PC-9 (cell line): ENCODE measurements around the gene DLEC1.

ENCODE experiments used
- EZH2 ChIP-seq: fragments of 200-600 bp; sonication (generic); IDR thresholded peaks from 2 replicates; pipeline ENCODE4 v1.8.0; 2017; ENCODE audit warnings: antibody characterized with exemption, low read depth
- TF ChIP-seq, protein P1 (sequence below): fragments of 200-600 bp; sonication (generic); conservative IDR thresholded peaks from 2 replicates; pipeline ENCODE4 v1.6.1; 2017; ENCODE audit warnings: mixed run types, antibody characterized with exemption, mild to moderate bottlenecking, moderate library complexity

DNA sequence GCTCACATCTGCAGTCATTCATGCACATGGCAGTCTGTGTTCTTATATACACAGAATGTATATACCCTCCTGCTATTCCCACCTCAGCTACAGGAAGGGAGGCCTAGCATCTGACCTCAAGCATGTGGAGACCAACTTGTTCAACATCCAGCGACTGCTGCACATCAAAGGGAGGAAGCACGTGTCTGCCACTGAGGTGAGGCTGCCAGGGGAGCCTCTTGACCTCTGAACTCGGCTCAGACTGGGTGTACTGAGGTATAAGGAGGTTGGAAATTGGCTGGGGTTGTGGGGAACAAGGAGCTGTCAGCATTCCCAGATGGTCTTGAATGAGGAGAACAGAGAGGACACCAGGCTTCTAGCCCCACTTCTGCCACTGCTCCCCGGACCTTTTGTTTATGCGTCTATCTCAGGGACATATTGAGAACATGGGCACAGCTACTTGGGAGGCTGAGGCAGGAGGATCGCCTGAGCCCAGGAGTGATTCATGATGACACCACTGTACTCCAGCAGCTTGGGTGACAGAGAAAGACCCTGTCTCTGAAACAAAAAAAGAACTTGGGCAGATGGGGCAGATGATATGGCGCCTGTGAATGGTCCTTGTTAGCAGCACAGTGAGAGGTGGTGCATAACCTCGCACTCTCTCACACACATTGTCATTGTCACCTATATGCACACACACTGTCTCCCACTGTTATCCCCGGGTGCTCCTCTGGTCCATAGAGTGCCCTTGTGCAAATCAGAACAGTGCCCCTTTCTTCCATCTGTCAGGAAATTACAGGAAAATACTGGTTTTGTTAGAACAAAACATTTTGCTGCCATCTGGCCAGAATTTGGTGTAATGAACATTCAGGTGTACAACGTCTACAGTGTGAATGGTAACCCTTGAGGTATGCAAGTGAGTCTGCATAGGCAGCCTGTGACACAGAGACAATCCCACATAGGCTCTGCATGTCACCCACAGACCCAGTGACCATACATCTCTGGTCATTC, 43.1 kb upstream of the DLEC1 start:
- TF ChIP-seq, protein P1, sequence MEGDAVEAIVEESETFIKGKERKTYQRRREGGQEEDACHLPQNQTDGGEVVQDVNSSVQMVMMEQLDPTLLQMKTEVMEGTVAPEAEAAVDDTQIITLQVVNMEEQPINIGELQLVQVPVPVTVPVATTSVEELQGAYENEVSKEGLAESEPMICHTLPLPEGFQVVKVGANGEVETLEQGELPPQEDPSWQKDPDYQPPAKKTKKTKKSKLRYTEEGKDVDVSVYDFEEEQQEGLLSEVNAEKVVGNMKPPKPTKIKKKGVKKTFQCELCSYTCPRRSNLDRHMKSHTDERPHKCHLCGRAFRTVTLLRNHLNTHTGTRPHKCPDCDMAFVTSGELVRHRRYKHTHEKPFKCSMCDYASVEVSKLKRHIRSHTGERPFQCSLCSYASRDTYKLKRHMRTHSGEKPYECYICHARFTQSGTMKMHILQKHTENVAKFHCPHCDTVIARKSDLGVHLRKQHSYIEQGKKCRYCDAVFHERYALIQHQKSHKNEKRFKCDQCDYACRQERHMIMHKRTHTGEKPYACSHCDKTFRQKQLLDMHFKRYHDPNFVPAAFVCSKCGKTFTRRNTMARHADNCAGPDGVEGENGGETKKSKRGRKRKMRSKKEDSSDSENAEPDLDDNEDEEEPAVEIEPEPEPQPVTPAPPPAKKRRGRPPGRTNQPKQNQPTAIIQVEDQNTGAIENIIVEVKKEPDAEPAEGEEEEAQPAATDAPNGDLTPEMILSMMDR, result no peak
- no peak for TF ChIP-seq EZH2
